ENCODE measurements around the gene SP3. TPM values are rescaled to one million over a fixed set of nuclear protein-coding genes. Genes with fewer than 3 reads are reported as not detected.

Gene SP3
- polyA plus RNA-seq, 1 donor (not counting 4 experiments of a cell fraction or from before 2014, with no cell fraction given), result 46.7 TPM

DNA sequence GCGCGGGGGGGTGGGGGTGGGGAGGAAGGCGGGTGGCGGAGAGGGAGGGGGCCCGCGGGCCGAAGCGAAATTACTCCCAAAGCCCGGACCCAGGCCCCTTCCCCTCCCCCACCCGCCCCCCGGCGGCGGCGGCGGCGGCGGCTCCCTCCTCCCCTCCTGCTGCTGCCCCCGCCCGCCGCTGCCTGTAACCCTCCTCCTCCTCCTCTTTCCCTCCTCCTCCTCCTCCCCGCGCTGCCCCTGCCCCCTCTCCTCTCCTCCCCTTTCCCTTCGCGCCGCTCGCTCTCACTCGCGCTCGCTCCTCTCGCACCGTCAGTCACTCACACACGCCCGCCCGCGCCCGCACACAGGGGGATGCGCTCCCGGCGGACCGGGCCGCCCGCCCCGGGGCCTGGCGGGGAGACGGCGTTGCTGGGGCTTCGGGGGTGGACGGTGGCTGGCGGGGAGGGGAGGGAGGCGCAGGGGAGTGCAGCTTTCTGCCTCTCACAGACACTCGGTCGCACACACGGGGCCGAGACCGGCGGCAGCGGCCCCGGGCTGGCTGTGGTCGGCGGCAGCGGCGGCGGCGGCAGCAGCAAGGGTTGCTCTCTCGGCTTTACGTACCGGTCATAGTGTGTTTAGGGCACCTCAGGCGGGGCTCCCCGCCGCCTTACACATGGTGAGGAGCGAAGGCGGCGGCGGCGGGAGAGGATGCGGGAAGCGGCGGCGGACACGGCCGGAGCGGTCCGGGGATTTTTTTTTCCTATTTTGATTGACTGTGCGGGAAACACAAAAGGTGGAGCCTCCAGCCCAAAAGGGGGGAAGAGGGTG is 405 bp downstream of the SP3 start:
- Histone ChIP-seq H3K27me3 (ENCODE audit: control insufficient read depth, extremely low read depth, insufficient read depth, low read length) (no peaks in the 10 kb centered on the region), H3K9me3 (ENCODE audit: control insufficient read depth, low read depth, low read length) (no peaks in the 10 kb centered on the region), H3K27ac (ENCODE audit: control insufficient read depth, insufficient read depth, low read length) (peak overlapping the region; percentile 95), H3K4me2 (ENCODE audit: control insufficient read depth, extremely low read depth, insufficient read depth, low read depth, low read length) (peak overlapping the region; percentile 40), H3K4me1 (ENCODE audit: control insufficient read depth, extremely low read depth, insufficient read depth, low read length) (peaks cover 9% of the 10 kb centered on the region), H3K9ac (ENCODE audit: control insufficient read depth, extremely low read depth, insufficient read depth, low read length) (peak overlapping the region; percentile 96), H3K4me3 (ENCODE audit: control insufficient read depth in 2 of 3, extremely low read depth in 1 of 3, insufficient read depth in 2 of 3, low read depth in 1 of 3, low read length in 3 of 3) (peak overlapping the region; percentile 82 to 93 (median 90)), H2AFZ (ENCODE audit: control insufficient read depth, low read length) (no peak overlapping the region), H4K20me1 (ENCODE audit: control insufficient read depth, extremely low read depth, insufficient read depth, low read length) (no peaks in the 10 kb centered on the region), H3K9me1 (ENCODE audit: control insufficient read depth, extremely low read depth, insufficient read depth, low read length) (no peaks in the 10 kb centered on the region), H3K79me2 (ENCODE audit: control insufficient read depth, insufficient read depth, low read length) (peaks cover 38% of the 10 kb centered on the region), H3K36me3 (ENCODE audit: control insufficient read depth in 2 of 2, extremely low read depth in 1 of 2, insufficient read depth in 2 of 2, low read length in 2 of 2) (no peaks in the 10 kb centered on the region)
- no peak for FAIRE-seq
- DNase-seq (ENCODE audit: low read depth, low spot score), result no peak
- dilution Hi-C loops (cut with MboI; ENCODE audit: extremely low pct_ligation_motif_present, low sequenced_read_pairs), result no loop called here
- TF ChIP-seq, protein P1, sequence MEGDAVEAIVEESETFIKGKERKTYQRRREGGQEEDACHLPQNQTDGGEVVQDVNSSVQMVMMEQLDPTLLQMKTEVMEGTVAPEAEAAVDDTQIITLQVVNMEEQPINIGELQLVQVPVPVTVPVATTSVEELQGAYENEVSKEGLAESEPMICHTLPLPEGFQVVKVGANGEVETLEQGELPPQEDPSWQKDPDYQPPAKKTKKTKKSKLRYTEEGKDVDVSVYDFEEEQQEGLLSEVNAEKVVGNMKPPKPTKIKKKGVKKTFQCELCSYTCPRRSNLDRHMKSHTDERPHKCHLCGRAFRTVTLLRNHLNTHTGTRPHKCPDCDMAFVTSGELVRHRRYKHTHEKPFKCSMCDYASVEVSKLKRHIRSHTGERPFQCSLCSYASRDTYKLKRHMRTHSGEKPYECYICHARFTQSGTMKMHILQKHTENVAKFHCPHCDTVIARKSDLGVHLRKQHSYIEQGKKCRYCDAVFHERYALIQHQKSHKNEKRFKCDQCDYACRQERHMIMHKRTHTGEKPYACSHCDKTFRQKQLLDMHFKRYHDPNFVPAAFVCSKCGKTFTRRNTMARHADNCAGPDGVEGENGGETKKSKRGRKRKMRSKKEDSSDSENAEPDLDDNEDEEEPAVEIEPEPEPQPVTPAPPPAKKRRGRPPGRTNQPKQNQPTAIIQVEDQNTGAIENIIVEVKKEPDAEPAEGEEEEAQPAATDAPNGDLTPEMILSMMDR (optimal IDR thresholded peaks at IDR 0.05 in 1 of 3, IDR thresholded peaks at IDR 0.05 in 1 of 3, conservative IDR thresholded peaks at IDR 0.05 in 1 of 3; ENCODE audit: extremely low read depth in 1 of 3, insufficient read depth in 2 of 3, low read length in 3 of 3), result no peak
- no peak for TF ChIP-seq EZH2 (IDR thresholded peaks at IDR 0.05; ENCODE audit: low read length)

DNA sequence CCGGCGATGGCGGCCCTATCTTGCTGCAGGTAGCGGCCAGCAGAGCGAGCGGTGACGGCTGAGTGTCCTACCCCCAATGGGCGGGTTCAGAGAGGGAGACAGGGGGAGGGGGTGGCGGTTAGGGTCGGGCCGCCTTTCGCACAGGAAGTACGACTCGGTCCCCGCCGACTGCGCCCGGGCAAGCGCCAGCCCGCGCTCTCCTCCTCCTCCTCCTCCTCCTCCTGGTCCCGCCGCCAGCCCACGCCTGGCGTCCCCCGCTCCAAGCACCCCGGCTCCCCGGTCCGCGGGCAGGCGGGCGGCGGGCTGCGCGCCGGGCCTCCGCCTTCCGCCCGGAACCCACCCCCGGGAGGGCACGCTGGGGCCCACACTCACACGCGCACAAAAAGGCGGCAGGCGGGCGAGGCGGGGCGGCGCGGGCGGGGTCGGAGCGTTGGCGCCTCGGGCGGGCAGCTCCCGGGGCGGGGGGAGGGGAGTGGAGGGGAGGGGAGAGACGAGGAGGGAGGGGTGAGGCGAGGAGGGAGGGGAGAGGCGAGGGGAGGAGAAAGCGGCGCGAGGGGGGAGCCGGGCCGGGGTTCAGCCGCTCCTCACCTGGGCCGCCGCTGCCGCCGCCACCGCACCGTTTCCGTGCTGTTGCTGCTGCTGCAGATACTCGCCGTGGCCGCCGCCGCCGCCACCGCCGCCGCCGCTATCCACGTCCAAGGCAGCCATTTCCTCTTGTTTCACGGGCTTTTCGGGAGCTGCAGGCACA is 1.2 kb downstream of the SP3 start:
- no peaks in the 10 kb centered on the region for H3K27me3 ChIP-seq (ENCODE audit: control insufficient read depth, extremely low read depth, insufficient read depth, low read length)
- no peaks in the 10 kb centered on the region for H4K20me1 ChIP-seq (ENCODE audit: control insufficient read depth, extremely low read depth, insufficient read depth, low read length)
- dilution Hi-C loops (cut with MboI; ENCODE audit: extremely low pct_ligation_motif_present, low sequenced_read_pairs), result no loop called here
- H3K27ac ChIP-seq (ENCODE audit: control insufficient read depth, insufficient read depth, low read length), result peak overlapping the region; percentile 94
- H3K9me1 ChIP-seq (ENCODE audit: control insufficient read depth, extremely low read depth, insufficient read depth, low read length), result peaks cover 2% of the 10 kb centered on the region
- peak overlapping the region; percentile 22 for H2AFZ ChIP-seq (ENCODE audit: control insufficient read depth, low read length)
- no peak for FAIRE-seq
- H3K9me3 ChIP-seq (ENCODE audit: control insufficient read depth, low read depth, low read length), result no peaks in the 10 kb centered on the region
- peak overlapping the region; percentile 71 to 82 (median 82) for H3K4me3 ChIP-seq (ENCODE audit: control insufficient read depth in 2 of 3, extremely low read depth in 1 of 3, insufficient read depth in 2 of 3, low read depth in 1 of 3, low read length in 3 of 3)
- no peak for DNase-seq (ENCODE audit: low read depth, low spot score)
- H3K9ac ChIP-seq (ENCODE audit: control insufficient read depth, extremely low read depth, insufficient read depth, low read length), result peak overlapping the region; percentile 96
- no peaks in the 10 kb centered on the region for H3K36me3 ChIP-seq (ENCODE audit: control insufficient read depth in 2 of 2, extremely low read depth in 1 of 2, insufficient read depth in 2 of 2, low read length in 2 of 2)
- peaks cover 46% of the 10 kb centered on the region for H3K79me2 ChIP-seq (ENCODE audit: control insufficient read depth, insufficient read depth, low read length)
- peak overlapping the region; percentile 91 for H3K4me2 ChIP-seq (ENCODE audit: control insufficient read depth, extremely low read depth, insufficient read depth, low read depth, low read length)
- no peak for TF ChIP-seq EZH2 (IDR thresholded peaks at IDR 0.05; ENCODE audit: low read length)
- TF ChIP-seq, protein P1 (optimal IDR thresholded peaks at IDR 0.05 in 1 of 3, IDR thresholded peaks at IDR 0.05 in 1 of 3, conservative IDR thresholded peaks at IDR 0.05 in 1 of 3; ENCODE audit: extremely low read depth in 1 of 3, insufficient read depth in 2 of 3, low read length in 3 of 3), result no peak
- peaks cover 9% of the 10 kb centered on the region for H3K4me1 ChIP-seq (ENCODE audit: control insufficient read depth, extremely low read depth, insufficient read depth, low read length)

All from keratinocyte (primary cell).